Thyroid gland (tissue), 4 donors: ENCODE results near the gene PROZ. TPM values are rescaled to one million over a fixed set of nuclear protein-coding genes. Genes with fewer than 3 reads are reported as not detected.
A peak's percentile ranks its signal among the peaks of the same experiment; 100 is the strongest.

Source experiments
- DNase-seq, 2 donors: peaks; one replicate each; pipeline ENCODE4 v3.0.0-alpha.2; 2019
- H3K27ac ChIP-seq, 3 donors: fragments of 200-600 bp; sonication (generic); 1 replicate in 2 of 3; 2 replicates in 1 of 3; pipeline ENCODE4 v1.5.1; 2016 to 2019; ENCODE audit warnings: mild to moderate bottlenecking in 1 of 3, moderate library complexity in 1 of 3
- H3K27me3 ChIP-seq: fragments of 200-600 bp; sonication (generic); one replicate; pipeline ENCODE4 v1.5.1; 2019
- H3K36me3 ChIP-seq, 2 donors: fragments of 200-600 bp; sonication (generic); one replicate each; pipeline ENCODE4 v1.5.1; 2016 to 2019
- H3K4me1 ChIP-seq, 2 donors: fragments of 200-600 bp; sonication (generic); one replicate each; pipeline ENCODE4 v1.5.1; 2017 to 2019
- H3K4me3 ChIP-seq, 3 donors: fragments of 200-600 bp; sonication (generic); replicated peaks in 1 of 3; 1 replicate in 2 of 3; 2 replicates in 1 of 3; pipeline ENCODE4 v1.5.1; 2016; ENCODE audit warnings: mild to moderate bottlenecking in 1 of 3
- H3K9me3 ChIP-seq: fragments of 200-600 bp; sonication (generic); one replicate; pipeline ENCODE4 v1.5.1; 2017
- POLR2A ChIP-seq, 2 donors: fragments of 450-650 bp; IDR thresholded peaks; one replicate each; pipeline ENCODE4 v1.6.1; 2017; ENCODE audit warnings: antibody characterized with exemption in 2 of 2, mild to moderate bottlenecking in 2 of 2, moderate library complexity in 1 of 2
- WGBS, 2 donors: methylation state at CpG; one replicate each; pipeline ENCODE4 v1.1.5; 2017; 5-methylcytosine and 5-hydroxymethylcytosine counted together
- intact Hi-C: fragments of 100-400 bp; cut with DNase I; formaldehyde crosslinking; loops from one replicate; pipeline ENCODE4 v1.15.1; 2023
- total RNA-seq, 4 donors: library from RNA; depleted of rRNA; stranded (reverse); fragments of >200 nt; gene quantifications; one replicate each; pipeline ENCODE4 v1.2.3, GENCODE V29; 2016
- TF ChIP-seq, protein P1 (sequence below), 6 experiments: fragments of 200-600 bp in 3 of 6; fragments of 450-650 bp in 3 of 6; sonication (generic) in 3 of 6; IDR thresholded peaks; one replicate each; pipeline ENCODE4 v1.5.1; 2016 to 2019; ENCODE audit warnings: antibody characterized with exemption in 6 of 6, mild to moderate bottlenecking in 2 of 6, inconsistent platforms in 1 of 6, moderate library complexity in 1 of 6

The PROZ gene
- total RNA-seq, 4 donors from 2014 or later, result not detected

DNA sequence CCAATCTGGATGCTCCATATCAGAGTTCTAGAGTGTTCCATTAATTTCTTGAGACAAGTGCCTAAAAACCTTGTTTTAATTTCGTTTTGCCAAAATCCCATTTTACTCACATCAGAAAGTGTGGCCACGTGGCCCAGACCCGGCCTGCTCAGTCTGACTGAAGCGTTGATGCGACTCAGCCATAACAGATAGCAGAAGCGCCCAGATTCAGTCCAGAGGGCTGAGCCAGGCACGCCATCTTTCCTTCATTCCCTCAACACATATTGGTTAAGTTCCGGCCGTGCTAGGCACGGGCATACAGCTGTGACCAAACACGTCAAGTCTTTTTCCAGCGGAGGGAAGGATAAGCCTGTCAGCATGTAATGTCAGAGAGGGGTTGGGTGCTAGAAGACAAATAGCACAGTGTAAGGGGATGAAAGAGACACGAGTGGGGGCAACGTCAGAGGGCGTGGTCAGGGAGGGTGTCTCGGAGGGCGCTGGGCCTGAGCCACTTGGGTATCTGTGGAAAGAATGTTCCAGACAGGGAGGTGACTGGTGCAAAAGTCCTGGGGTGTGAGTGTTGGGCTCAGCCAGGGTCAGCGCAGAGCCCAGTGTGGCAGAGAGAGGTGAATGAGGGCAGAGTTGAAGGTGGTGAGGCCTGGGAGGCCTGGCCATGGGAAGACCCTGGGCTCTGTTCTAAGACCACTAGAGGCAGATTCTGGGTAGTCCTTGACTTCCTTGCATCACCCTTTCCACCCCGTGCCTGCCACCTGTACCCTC, 32.8 kb upstream of the PROZ start:
- 89 to 94% methylated on average over 19 of the region's 19 CpGs for WGBS, 2 donors
- intact Hi-C loops, result no loop called here
- Histone ChIP-seq H3K27me3 (no peaks in the 10 kb centered on the region), H3K27ac (no peak overlapping the region), H3K36me3 (no peaks in the 10 kb centered on the region), H3K4me3 (no peak overlapping the region), H3K4me1 (peaks cover 3 to 4% of the 10 kb centered on the region in 2 donors), H3K9me3 (no peaks in the 10 kb centered on the region)
- no peak for TF ChIP-seq POLR2A (IDR thresholded peaks at IDR 0.05)
- TF ChIP-seq, protein P1, sequence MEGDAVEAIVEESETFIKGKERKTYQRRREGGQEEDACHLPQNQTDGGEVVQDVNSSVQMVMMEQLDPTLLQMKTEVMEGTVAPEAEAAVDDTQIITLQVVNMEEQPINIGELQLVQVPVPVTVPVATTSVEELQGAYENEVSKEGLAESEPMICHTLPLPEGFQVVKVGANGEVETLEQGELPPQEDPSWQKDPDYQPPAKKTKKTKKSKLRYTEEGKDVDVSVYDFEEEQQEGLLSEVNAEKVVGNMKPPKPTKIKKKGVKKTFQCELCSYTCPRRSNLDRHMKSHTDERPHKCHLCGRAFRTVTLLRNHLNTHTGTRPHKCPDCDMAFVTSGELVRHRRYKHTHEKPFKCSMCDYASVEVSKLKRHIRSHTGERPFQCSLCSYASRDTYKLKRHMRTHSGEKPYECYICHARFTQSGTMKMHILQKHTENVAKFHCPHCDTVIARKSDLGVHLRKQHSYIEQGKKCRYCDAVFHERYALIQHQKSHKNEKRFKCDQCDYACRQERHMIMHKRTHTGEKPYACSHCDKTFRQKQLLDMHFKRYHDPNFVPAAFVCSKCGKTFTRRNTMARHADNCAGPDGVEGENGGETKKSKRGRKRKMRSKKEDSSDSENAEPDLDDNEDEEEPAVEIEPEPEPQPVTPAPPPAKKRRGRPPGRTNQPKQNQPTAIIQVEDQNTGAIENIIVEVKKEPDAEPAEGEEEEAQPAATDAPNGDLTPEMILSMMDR (IDR thresholded peaks at IDR 0.05), result no peak
- no peak for DNase-seq

DNA sequence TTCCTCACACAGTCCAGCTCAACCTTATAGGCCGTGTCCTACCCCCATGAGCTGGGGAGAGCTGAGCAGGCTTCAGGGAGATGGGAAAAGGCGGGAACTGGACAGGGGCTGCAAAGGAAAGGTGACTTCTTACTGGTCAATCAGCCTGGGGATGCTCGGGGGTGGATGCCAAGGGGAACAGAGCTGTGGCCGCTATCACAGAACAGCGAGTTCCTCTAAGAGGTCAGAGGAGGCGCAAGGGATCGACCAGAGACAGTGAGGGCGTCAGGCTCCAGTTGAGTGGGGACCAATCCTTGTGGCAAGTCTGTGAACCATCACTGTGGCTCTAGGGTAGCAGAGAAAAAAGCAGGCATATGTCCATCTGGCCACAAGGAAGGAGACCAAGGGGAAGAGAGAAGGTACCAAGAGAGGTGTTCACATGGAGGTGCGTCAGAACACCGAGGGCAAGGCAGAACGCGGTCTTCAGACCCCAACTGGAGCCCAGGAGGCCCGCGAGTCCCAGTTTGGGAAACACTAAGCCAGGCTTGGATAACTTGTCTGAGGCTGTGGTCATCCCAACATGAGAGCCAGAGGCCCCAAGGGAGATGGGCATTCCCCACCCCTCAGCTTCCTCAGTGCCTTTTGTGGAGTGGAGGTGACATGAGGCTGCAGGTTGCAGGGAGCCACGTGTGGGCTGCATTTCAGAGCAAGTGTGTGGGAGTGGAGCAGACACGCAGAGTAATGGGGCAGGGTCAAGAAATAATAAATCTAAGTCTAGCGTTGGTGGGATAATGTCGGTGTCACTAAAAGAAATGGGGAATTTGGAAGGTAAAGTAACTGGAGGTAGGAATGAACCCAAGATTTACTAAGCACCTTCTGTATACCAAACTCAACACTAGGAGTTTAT, 31.9 kb upstream of the PROZ start:
- no peak overlapping the region for H3K27ac ChIP-seq
- peaks cover 3 to 4% of the 10 kb centered on the region in 2 donors for H3K4me1 ChIP-seq
- H3K4me3 ChIP-seq, result no peak overlapping the region
- TF ChIP-seq, protein P1 (IDR thresholded peaks at IDR 0.05), result no peak
- TF ChIP-seq POLR2A (IDR thresholded peaks at IDR 0.05), result no peak
- no peaks in the 10 kb centered on the region for H3K27me3 ChIP-seq
- intact Hi-C loops, result no loop called here
- H3K9me3 ChIP-seq, result no peaks in the 10 kb centered on the region
- no peaks in the 10 kb centered on the region for H3K36me3 ChIP-seq
- no peak for DNase-seq
- WGBS, 2 donors, result 91 to 92% methylated on average over 18 of the region's 18 CpGs

DNA sequence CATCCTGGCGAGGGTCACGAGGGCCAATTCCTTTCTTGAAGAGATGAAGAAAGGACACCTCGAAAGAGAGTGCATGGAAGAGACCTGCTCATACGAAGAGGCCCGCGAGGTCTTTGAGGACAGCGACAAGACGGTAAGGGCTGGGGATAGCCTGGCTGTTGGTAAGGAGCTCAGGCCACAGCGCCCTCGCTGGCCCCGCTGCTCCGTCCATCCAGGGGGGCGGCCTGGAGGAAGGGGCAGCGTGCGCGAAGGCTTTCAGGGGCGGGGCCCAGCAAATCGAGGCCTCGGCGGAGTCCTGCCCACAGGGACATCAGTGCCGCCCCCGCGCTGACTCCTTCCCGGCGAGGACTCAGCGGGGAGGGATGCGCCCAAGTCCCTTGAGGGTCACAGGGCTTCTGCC, 29.0 kb upstream of the PROZ start:
- 57 to 71% methylated on average over 27 of the region's 27 CpGs for WGBS, 2 donors
- Histone ChIP-seq H3K27me3 (no peaks in the 10 kb centered on the region), H3K4me1 (peaks cover 3 to 4% of the 10 kb centered on the region in 2 donors), H3K27ac (no peak overlapping the region), H3K4me3 (no peak overlapping the region), H3K9me3 (no peaks in the 10 kb centered on the region), H3K36me3 (no peaks in the 10 kb centered on the region)
- intact Hi-C loops, result no loop called here
- DNase-seq, result no peak
- TF ChIP-seq POLR2A (IDR thresholded peaks at IDR 0.05), result no peak
- TF ChIP-seq, protein P1 (IDR thresholded peaks at IDR 0.05), result no peak

DNA sequence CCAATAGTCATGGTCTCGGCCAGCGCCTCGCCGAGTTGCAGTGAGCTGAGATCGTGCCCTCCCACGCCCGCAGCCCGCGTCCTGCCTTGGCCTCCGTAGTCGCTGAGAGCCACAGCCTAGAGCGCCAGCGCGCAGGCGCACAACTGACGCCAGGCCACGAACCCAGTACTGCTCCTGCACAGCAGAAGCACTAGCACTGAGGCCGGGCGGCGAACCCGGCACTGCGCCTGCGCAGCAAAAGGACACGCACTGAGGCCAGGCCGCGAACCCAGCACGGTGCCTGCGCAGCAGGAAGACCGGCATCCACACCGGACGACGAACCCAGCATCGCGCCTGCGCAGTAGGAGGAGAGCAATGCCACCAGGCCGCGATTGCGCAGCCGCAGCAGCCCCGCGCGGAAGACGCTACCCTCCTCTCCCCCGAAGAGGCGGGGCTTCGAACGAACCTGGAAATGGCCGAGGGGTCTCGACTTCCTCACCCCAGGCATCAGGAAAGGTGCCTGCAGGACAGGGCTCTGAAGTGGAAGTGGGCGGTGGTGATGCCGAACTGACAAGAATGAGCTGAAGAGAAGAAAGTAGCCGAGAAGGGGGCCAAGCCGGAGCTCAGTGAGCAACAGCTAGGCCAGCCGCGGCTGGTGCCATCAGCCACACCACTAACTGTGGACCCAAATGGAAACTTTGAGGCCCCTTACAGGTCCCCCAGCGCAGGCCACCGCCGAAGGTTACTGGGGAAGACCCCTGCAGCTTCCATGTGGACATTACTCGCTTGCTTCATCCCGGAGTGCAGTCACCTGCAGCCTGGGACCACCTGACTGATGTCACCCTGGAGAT, 28.3 kb upstream of the PROZ start:
- no peaks in the 10 kb centered on the region for H3K9me3 ChIP-seq
- no peak for TF ChIP-seq POLR2A (IDR thresholded peaks at IDR 0.05)
- TF ChIP-seq, protein P1 (IDR thresholded peaks at IDR 0.05), result no peak
- no peak overlapping the region for H3K27ac ChIP-seq
- WGBS, 2 donors, result 41 to 51% methylated on average over 31 to 48 of the region's 60 CpGs
- DNase-seq, result peak in 1 of 2 donors; percentile 42
- intact Hi-C loops, result no loop called here
- no peaks in the 10 kb centered on the region for H3K27me3 ChIP-seq
- H3K36me3 ChIP-seq, result no peaks in the 10 kb centered on the region
- H3K4me3 ChIP-seq, result peak overlapping the region in 1 of 3 donors; percentile 6
- H3K4me1 ChIP-seq, result peaks cover 3 to 4% of the 10 kb centered on the region in 2 donors
